ENCODE results near the gene C11orf97. TPM values are rescaled to one million over a fixed set of nuclear protein-coding genes. Genes with fewer than 3 reads are reported as not detected.
"Not testable (repeated sequence)": the region's sequence is repeated elsewhere in the genome, so short reads cannot be mapped to it uniquely, and the experiment has no call there.

Gene C11orf97
- total and polyA plus RNA-seq, 2 of the 8 experiments (the other 6 are each of a cell fraction or from before 2014, with no cell fraction given), result not detected

- H2BK12ac ChIP-seq (ENCODE audit: low read depth, low read length); H3K23me2 ChIP-seq (ENCODE audit: low read depth, low read length); H4K91ac ChIP-seq (replicated peaks; ENCODE audit: insufficient read length, low read length); H3K9me3 ChIP-seq (ENCODE audit: insufficient read depth in 2 of 2, low read depth in 1 of 2, low read length in 1 of 2); H3K79me1 ChIP-seq (ENCODE audit: low read depth, low read length); H3K9ac ChIP-seq (replicated peaks in 1 of 4; ENCODE audit: extremely low read depth in 1 of 4, low read depth in 3 of 4, low read length in 3 of 4); H4K20me1 ChIP-seq (replicated peaks in 1 of 2; ENCODE audit: control insufficient read depth in 1 of 2, insufficient read depth in 2 of 2, low read length in 2 of 2); H2BK5ac ChIP-seq (ENCODE audit: low read depth, low read length); DNase-seq (ENCODE audit: low read depth in 1 of 2, low spot score in 2 of 2); H3K79me2 ChIP-seq (ENCODE audit: control insufficient read depth in 1 of 2, insufficient read depth in 2 of 2, low read length in 2 of 2); H2BK15ac ChIP-seq (ENCODE audit: low read length); POLR2A ChIA-PET (ENCODE audit: partially characterized antibody); H3K36me3 ChIP-seq (ENCODE audit: control insufficient read depth in 2 of 4, insufficient read depth in 4 of 4, low read length in 3 of 4); H2BK120ac ChIP-seq (replicated peaks; ENCODE audit: low read depth, low read length); H3K4me3 ChIP-seq (ENCODE audit: extremely low read depth in 1 of 4, insufficient read depth in 2 of 4, low read depth in 3 of 4, low read length in 4 of 4); H3K56ac ChIP-seq (replicated peaks; ENCODE audit: insufficient read length, low read depth, low read length); H2BK20ac ChIP-seq (ENCODE audit: low read length); H3K18ac ChIP-seq (ENCODE audit: extremely low read depth, low read length); H3K4ac ChIP-seq (replicated peaks; ENCODE audit: insufficient read length, low read depth, low read length); H3K27ac ChIP-seq (ENCODE audit: low read depth, low read length); H4K8ac ChIP-seq (ENCODE audit: extremely low read depth, insufficient read depth, low read length); H3K27me3 ChIP-seq (replicated peaks in 1 of 4; ENCODE audit: control insufficient read depth in 3 of 4, extremely low read depth in 1 of 4, insufficient read depth in 3 of 4, low read length in 3 of 4); H3K14ac ChIP-seq (ENCODE audit: insufficient read length); H2AFZ ChIP-seq (ENCODE audit: low read length); H3K4me2 ChIP-seq (ENCODE audit: insufficient read depth in 1 of 2, low read depth in 2 of 2, low read length in 2 of 2); H2AK5ac ChIP-seq (ENCODE audit: low read depth, low read length); H3K4me1 ChIP-seq (replicated peaks in 1 of 4; ENCODE audit: control insufficient read depth in 3 of 4, insufficient read depth in 4 of 4, low read length in 3 of 4); H3K23ac ChIP-seq (ENCODE audit: insufficient read length); H4K5ac ChIP-seq (ENCODE audit: insufficient read length, low read depth, low read length); FAIRE-seq: not testable (repeated sequence)
- CTCF ChIA-PET (ENCODE audit: partially characterized antibody), result interaction anchor here (1.0 to 1.5 kb wide), 4 partner anchors 10 to 611 kb away, joined by 3 to 4 read pairs (median 3); no protein-coding TSS in a partner anchor
- WGBS, 2 experiments (ENCODE audit: extremely low coverage in 1 of 2, insufficient coverage in 1 of 2, insufficient read length in 1 of 2, insufficient replicate concordance in 2 of 2, low coverage in 1 of 2, low lambda C conversion rate in 2 of 2, missing lambda C conversion rate in 1 of 2), result 92% methylated on average over 5 of the region's 5 CpGs; no CpG with 5 or more reads in 1 of the 2 experiments
These were observed 5.7 kb upstream of the C11orf97 start for GRCh38 chr11:94506513-94506912.

Data from H1 (cell line).